WTC11 (cell line): ENCODE results near the gene CCNA2. TPM values are rescaled to one million over a fixed set of nuclear protein-coding genes. Genes with fewer than 3 reads are reported as not detected.

Source experiments
- ATAC-seq: fragments of 200-7000 bp; cut with Tn5 transposase; 2 replicates; pipeline ENCODE4 v1.10.0; 2021; ENCODE audit warnings: mild to moderate bottlenecking, moderate library complexity
- CTCF ChIA-PET: fragments of 300-600 bp; sonication (Branson Sonifier 250); formaldehyde crosslinking; loops from one replicate; lab custom pipeline; 2021; ENCODE audit warnings: antibody characterized with exemption; lab: Charles Lee
- POLR2A ChIA-PET: fragments of 350-600 bp; sonication (Branson Sonifier 250); formaldehyde crosslinking; loops from one replicate; lab custom pipeline; 2021; ENCODE audit warnings: antibody characterized with exemption; lab: Charles Lee
- DNase-seq: peaks from one replicate; pipeline ENCODE4 v3.0.0; 2021; ENCODE audit warnings: low spot score
- H3K27ac Mint-ChIP-seq: 2 replicates; pipeline ENCODE4 v1.8.0; 2021; ENCODE audit warnings: mixed read lengths
- H3K27me3 Mint-ChIP-seq: 2 replicates; pipeline ENCODE4 v1.8.0; 2021; ENCODE audit warnings: low read depth, mild to moderate bottlenecking, moderate library complexity, mixed read lengths
- H3K36me3 Mint-ChIP-seq: 2 replicates; pipeline ENCODE4 v1.8.0; 2021; ENCODE audit warnings: mixed read lengths
- H3K4me1 Mint-ChIP-seq: 2 replicates; pipeline ENCODE4 v1.8.0; 2022; ENCODE audit warnings: mixed read lengths
- H3K4me3 Mint-ChIP-seq: 2 replicates; pipeline ENCODE4 v1.8.0; 2021; ENCODE audit warnings: mild to moderate bottlenecking, moderate library complexity, mixed read lengths
- H3K9me3 Mint-ChIP-seq: 2 replicates; pipeline ENCODE4 v1.8.0; 2021; ENCODE audit warnings: mixed read lengths
- E2F4 ChIP-seq: sonication (generic); formaldehyde crosslinking; IDR thresholded peaks from 2 replicates; pipeline ENCODE4 v1.8.1; 2022; ENCODE audit warnings: low read depth, mild to moderate bottlenecking, moderate library complexity, missing genetic modification reagents, borderline replicate concordance
- EMX1 ChIP-seq: fragments of 250-450 bp; sonication (Bioruptor Pico); IDR thresholded peaks from 2 replicates; pipeline ENCODE4 v1.8.0; 2021; ENCODE audit warnings: mild to moderate bottlenecking
- ERG ChIP-seq: fragments of 250-450 bp; sonication (Bioruptor Pico); IDR thresholded peaks from 2 replicates; pipeline ENCODE4 v1.8.0; 2021; ENCODE audit warnings: mild to moderate bottlenecking
- FOXK1 ChIP-seq: sonication (generic); formaldehyde crosslinking; IDR thresholded peaks from 2 replicates; pipeline ENCODE4 v1.8.0; 2022; ENCODE audit warnings: mild to moderate bottlenecking, moderate library complexity, missing genetic modification reagents
- GABPB1 ChIP-seq: sonication (generic); formaldehyde crosslinking; IDR thresholded peaks from 2 replicates; pipeline ENCODE4 v1.8.1; 2023; ENCODE audit warnings: mild to moderate bottlenecking, missing genetic modification reagents
- JAZF1 ChIP-seq: fragments of 250-450 bp; sonication (Bioruptor Pico); IDR thresholded peaks from 2 replicates; pipeline ENCODE4 v1.9.0; 2021; ENCODE audit warnings: moderate library complexity, mild to moderate bottlenecking, inconsistent platforms
- RORB ChIP-seq: fragments of 250-450 bp; sonication (Bioruptor Pico); IDR thresholded peaks from 2 replicates; pipeline ENCODE4 v1.9.0; 2021; ENCODE audit warnings: mild to moderate bottlenecking
- SMAD4 ChIP-seq: sonication (generic); formaldehyde crosslinking; IDR thresholded peaks from 2 replicates; pipeline ENCODE4 v1.8.0; 2022; ENCODE audit warnings: mild to moderate bottlenecking, missing genetic modification reagents
- SP1 ChIP-seq: sonication (generic); formaldehyde crosslinking; conservative IDR thresholded peaks from 2 replicates; pipeline ENCODE4 v1.8.1; 2022; ENCODE audit warnings: missing genetic modification reagents
- TCF7 ChIP-seq: sonication (generic); formaldehyde crosslinking; IDR thresholded peaks from 2 replicates; pipeline ENCODE4 v1.8.0; 2022; ENCODE audit warnings: mild to moderate bottlenecking, low read depth, missing genetic modification reagents, moderate library complexity
- TP53 ChIP-seq: sonication (generic); formaldehyde crosslinking; IDR thresholded peaks from 2 replicates; pipeline ENCODE4 v1.8.1; 2023; ENCODE audit warnings: mild to moderate bottlenecking, missing genetic modification reagents
- ZBTB43 ChIP-seq: sonication (generic); formaldehyde crosslinking; IDR thresholded peaks from 2 replicates; pipeline ENCODE4 v1.8.1; 2023; ENCODE audit warnings: mild to moderate bottlenecking, missing genetic modification reagents
- ZNF138 ChIP-seq: sonication (generic); formaldehyde crosslinking; conservative IDR thresholded peaks from 2 replicates; pipeline ENCODE4 v1.8.1; 2022; ENCODE audit warnings: mild to moderate bottlenecking, moderate library complexity, missing genetic modification reagents
- ZNF671 ChIP-seq: fragments of 250-450 bp; sonication (Bioruptor Pico); IDR thresholded peaks from 2 replicates; pipeline ENCODE4 v1.8.0; 2021; ENCODE audit warnings: mild to moderate bottlenecking
- total RNA-seq: library from RNA; stranded (reverse); gene quantifications from 3 replicates; pipeline ENCODE4 v1.2.3, GENCODE V29; 2021
- TF ChIP-seq, protein P1 (sequence below): fragments of 250-450 bp; sonication (Bioruptor Pico); IDR thresholded peaks from 2 replicates; pipeline ENCODE4 v1.9.0; 2021; ENCODE audit warnings: mild to moderate bottlenecking
- TF ChIP-seq, protein P2 (sequence below): sonication (generic); formaldehyde crosslinking; IDR thresholded peaks from 2 replicates; pipeline ENCODE4 v1.8.1; 2022; ENCODE audit warnings: mild to moderate bottlenecking, moderate library complexity, missing genetic modification reagents
- TF ChIP-seq, protein P3 (sequence below): sonication (generic); formaldehyde crosslinking; IDR thresholded peaks from 2 replicates; pipeline ENCODE4 v1.8.0; 2022; ENCODE audit warnings: missing genetic modification reagents

The CCNA2 gene
- total RNA-seq, 1 experiment from 2014 or later = 95.1 TPM

GRCh38 chr4:121778991-121779628, 44.6 kb downstream of the CCNA2 start:
- ATAC-seq = no peak
- TF ChIP-seq ERG (CRISPR knock-in tag) = no peak
- TF ChIP-seq RORB (CRISPR knock-in tag) = no peak
- no peak for TF ChIP-seq ZNF671
- no peak for TF ChIP-seq E2F4 (CRISPR knock-in tag)
- no peak for TF ChIP-seq ZNF138 (CRISPR knock-in tag)
- no peak for TF ChIP-seq TP53 (CRISPR knock-in tag)
- POLR2A ChIA-PET = interaction anchor here (0.6 to 0.9 kb wide), 2 partner anchors 19 to 271 kb away, joined by 3 to 4 read pairs; no protein-coding TSS in a partner anchor
- no peak overlapping the region for H3K27ac Mint-ChIP-seq
- peaks cover 5% of the 10 kb centered on the region for H3K4me1 Mint-ChIP-seq
- CTCF ChIA-PET = no interaction called here
- DNase-seq = no peak
- no peak overlapping the region for H3K4me3 Mint-ChIP-seq
- H3K9me3 Mint-ChIP-seq = no peaks in the 10 kb centered on the region
- H3K27me3 Mint-ChIP-seq = no peaks in the 10 kb centered on the region; the same call in 1 of the 2 replicates
- H3K36me3 Mint-ChIP-seq = no peaks in the 10 kb centered on the region

DNA sequence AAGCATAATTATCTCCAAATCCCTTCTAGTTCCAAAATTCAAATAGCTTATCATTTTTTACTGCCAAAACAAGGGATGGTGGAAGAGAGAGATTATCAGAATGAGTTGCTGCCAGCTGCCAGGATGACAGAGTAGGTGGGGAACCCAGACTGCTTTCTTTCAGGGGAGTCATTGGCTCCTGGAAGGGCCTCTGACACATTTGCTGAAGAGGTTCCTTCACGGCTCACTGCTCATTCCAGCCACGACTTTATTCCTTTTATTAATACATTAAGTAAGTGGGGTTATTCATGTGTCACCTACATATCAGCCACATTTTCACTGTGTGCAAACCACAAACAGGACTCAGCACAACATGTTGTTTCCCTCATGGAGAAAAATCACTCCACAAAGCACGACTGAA, 46.1 kb downstream of the CCNA2 start:
- Mint-ChIP-seq H3K4me1 (peaks cover 9% of the 10 kb centered on the region), H3K4me3 (no peak overlapping the region), H3K9me3 (no peaks in the 10 kb centered on the region)
- ChIA-PET CTCF (no interaction called here), POLR2A (no interaction called here)
- ATAC-seq (no peak), DNase-seq (no peak)
- TF ChIP-seq, protein P1, sequence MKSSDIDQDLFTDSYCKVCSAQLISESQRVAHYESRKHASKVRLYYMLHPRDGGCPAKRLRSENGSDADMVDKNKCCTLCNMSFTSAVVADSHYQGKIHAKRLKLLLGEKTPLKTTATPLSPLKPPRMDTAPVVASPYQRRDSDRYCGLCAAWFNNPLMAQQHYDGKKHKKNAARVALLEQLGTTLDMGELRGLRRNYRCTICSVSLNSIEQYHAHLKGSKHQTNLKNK (CRISPR knock-in tag) = no peak
- TF ChIP-seq, all 79 proteins: peak for 0
- H3K27me3 Mint-ChIP-seq = peaks cover 4% of the 10 kb centered on the region; the same call in 1 of the 2 replicates
- H3K36me3 Mint-ChIP-seq = no peaks in the 10 kb centered on the region
- H3K27ac Mint-ChIP-seq = no peak overlapping the region

- H3K36me3 Mint-ChIP-seq = no peaks in the 10 kb centered on the region
- POLR2A ChIA-PET = no interaction called here
- H3K4me3 Mint-ChIP-seq = no peak overlapping the region
- H3K27me3 Mint-ChIP-seq = peaks cover 7% of the 10 kb centered on the region; the same call in 1 of the 2 replicates
- no peak for TF ChIP-seq SMAD4 (CRISPR knock-in tag)
- no peak for TF ChIP-seq SP1 (CRISPR knock-in tag)
- no peak for TF ChIP-seq GABPB1
- TF ChIP-seq TCF7 (CRISPR knock-in tag) = no peak
- no peak for TF ChIP-seq FOXK1 (CRISPR knock-in tag)
- TF ChIP-seq, protein P2, sequence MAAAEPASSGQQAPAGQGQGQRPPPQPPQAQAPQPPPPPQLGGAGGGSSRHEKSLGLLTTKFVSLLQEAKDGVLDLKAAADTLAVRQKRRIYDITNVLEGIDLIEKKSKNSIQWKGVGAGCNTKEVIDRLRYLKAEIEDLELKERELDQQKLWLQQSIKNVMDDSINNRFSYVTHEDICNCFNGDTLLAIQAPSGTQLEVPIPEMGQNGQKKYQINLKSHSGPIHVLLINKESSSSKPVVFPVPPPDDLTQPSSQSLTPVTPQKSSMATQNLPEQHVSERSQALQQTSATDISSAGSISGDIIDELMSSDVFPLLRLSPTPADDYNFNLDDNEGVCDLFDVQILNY (CRISPR knock-in tag) = no peak
- no peak for TF ChIP-seq JAZF1
- TF ChIP-seq, protein P3, sequence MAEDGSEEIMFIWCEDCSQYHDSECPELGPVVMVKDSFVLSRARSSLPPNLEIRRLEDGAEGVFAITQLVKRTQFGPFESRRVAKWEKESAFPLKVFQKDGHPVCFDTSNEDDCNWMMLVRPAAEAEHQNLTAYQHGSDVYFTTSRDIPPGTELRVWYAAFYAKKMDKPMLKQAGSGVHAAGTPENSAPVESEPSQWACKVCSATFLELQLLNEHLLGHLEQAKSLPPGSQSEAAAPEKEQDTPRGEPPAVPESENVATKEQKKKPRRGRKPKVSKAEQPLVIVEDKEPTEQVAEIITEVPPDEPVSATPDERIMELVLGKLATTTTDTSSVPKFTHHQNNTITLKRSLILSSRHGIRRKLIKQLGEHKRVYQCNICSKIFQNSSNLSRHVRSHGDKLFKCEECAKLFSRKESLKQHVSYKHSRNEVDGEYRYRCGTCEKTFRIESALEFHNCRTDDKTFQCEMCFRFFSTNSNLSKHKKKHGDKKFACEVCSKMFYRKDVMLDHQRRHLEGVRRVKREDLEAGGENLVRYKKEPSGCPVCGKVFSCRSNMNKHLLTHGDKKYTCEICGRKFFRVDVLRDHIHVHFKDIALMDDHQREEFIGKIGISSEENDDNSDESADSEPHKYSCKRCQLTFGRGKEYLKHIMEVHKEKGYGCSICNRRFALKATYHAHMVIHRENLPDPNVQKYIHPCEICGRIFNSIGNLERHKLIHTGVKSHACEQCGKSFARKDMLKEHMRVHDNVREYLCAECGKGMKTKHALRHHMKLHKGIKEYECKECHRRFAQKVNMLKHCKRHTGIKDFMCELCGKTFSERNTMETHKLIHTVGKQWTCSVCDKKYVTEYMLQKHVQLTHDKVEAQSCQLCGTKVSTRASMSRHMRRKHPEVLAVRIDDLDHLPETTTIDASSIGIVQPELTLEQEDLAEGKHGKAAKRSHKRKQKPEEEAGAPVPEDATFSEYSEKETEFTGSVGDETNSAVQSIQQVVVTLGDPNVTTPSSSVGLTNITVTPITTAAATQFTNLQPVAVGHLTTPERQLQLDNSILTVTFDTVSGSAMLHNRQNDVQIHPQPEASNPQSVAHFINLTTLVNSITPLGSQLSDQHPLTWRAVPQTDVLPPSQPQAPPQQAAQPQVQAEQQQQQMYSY (CRISPR knock-in tag) = no peak
- no peak for TF ChIP-seq EMX1
- no peak for TF ChIP-seq ZBTB43
- no peak for DNase-seq
- no peak overlapping the region for H3K27ac Mint-ChIP-seq
- H3K9me3 Mint-ChIP-seq = no peaks in the 10 kb centered on the region
- CTCF ChIA-PET = no interaction called here
- peaks cover 9% of the 10 kb centered on the region for H3K4me1 Mint-ChIP-seq
- no peak for ATAC-seq
Measured at GRCh38 chr4:121776610-121777401, 46.9 kb downstream of the CCNA2 start.
